Kidney tubule cell (primary cell): Measurements from ENCODE around the gene CDC42BPA.
A peak's percentile ranks its signal among the peaks of the same experiment; 100 is the strongest.

Experiments
- DNase-seq: peaks from one replicate; pipeline ENCODE4 v3.0.0-alpha.2; 2018; ENCODE audit warnings: low spot score

CDC42BPA gene

GRCh38 chr1:226979517-226980121, 338.7 kb downstream of the CDC42BPA start:
- DNase-seq: no peak

- DNase-seq: no peak
Measured at GRCh38 chr1:226979115-226979516, 339.2 kb downstream of the CDC42BPA start.

- no peak for DNase-seq
Measured at GRCh38 chr1:226978432-226979114, 339.7 kb downstream of the CDC42BPA start.

- no peak for DNase-seq
Measured at GRCh38 chr1:226977643-226978431, 340.5 kb downstream of the CDC42BPA start.

- DNase-seq: no peak
Measured at GRCh38 chr1:226976978-226977642, 341.2 kb downstream of the CDC42BPA start.

- no peak for DNase-seq
Measured at GRCh38 chr1:226976276-226976977, 341.9 kb downstream of the CDC42BPA start.

- no peak for DNase-seq
Measured at GRCh38 chr1:226975259-226976250, 342.7 kb downstream of the CDC42BPA start.

GRCh38 chr1:226974544-226975258, 343.6 kb downstream of the CDC42BPA start:
- DNase-seq: peak; percentile 51

- DNase-seq: peak; percentile 16
Measured at GRCh38 chr1:226973898-226974543, 344.3 kb downstream of the CDC42BPA start.

GRCh38 chr1:226973371-226973897, 344.9 kb downstream of the CDC42BPA start:
- DNase-seq: no peak

GRCh38 chr1:226972931-226973330, 345.4 kb downstream of the CDC42BPA start:
- no peak for DNase-seq

- no peak for DNase-seq
Measured at GRCh38 chr1:226971765-226972164, 346.5 kb downstream of the CDC42BPA start.

- DNase-seq: no peak
Measured at GRCh38 chr1:226967665-226968064, 350.6 kb downstream of the CDC42BPA start.

- DNase-seq: no peak
Measured at GRCh38 chr1:226966683-226967082, 351.6 kb downstream of the CDC42BPA start.

- no peak for DNase-seq
Measured at GRCh38 chr1:226965581-226966440, 352.5 kb downstream of the CDC42BPA start.

- no peak for DNase-seq
Measured at GRCh38 chr1:226964611-226965486, 353.4 kb downstream of the CDC42BPA start.

GRCh38 chr1:226964068-226964425, 354.2 kb downstream of the CDC42BPA start:
- DNase-seq: no peak
